Measurements from ENCODE around the gene NOSIP. TPM values are rescaled to one million over a fixed set of nuclear protein-coding genes. Genes with fewer than 3 reads are reported as not detected.

The NOSIP gene
- total RNA-seq, 2 experiments from 2014 or later: 202 to 203 TPM

- POLR2A ChIA-PET: interaction anchor here (1.7 kb wide), 1 partner anchor 44 kb away, joined by 4 read pairs; the partner anchor contains the start of gene SCAF1
- H3K27ac Mint-ChIP-seq: no peak overlapping the region
- intact Hi-C loops (cut with DNase I, micrococcal nuclease): no loop called here
These were observed 17.3 kb upstream of the NOSIP start for GRCh38 chr19:49597703-49597974.

GRCh38 chr19:49596954-49597702, 16.8 kb upstream of the NOSIP start:
- Histone ChIP-seq H3K4me3 (ENCODE audit: low read length) (no peak overlapping the region), H3K27me3 (ENCODE audit: control insufficient read depth in 1 of 2, insufficient read depth in 2 of 2, low read length in 2 of 2) (no peaks in the 10 kb centered on the region), H3K36me3 (ENCODE audit: insufficient read depth, low read length) (peaks cover 69% of the 10 kb centered on the region), H3K4me1 (ENCODE audit: insufficient read depth, low read length) (peaks cover 29% of the 10 kb centered on the region), H3K9me3 (ENCODE audit: control insufficient read depth in 1 of 2, insufficient read depth in 1 of 2, low read length in 2 of 2) (no peaks in the 10 kb centered on the region), H3K27ac (ENCODE audit: low read depth in 1 of 2, low read length in 2 of 2) (no peak overlapping the region)
- H3K4me1 Mint-ChIP-seq (ENCODE audit: low read depth): peaks cover 33% of the 10 kb centered on the region
- no peak overlapping the region for H3K4me3 Mint-ChIP-seq
- peaks cover 62% of the 10 kb centered on the region for H3K36me3 Mint-ChIP-seq (ENCODE audit: low read depth)
- no peak for TF ChIP-seq CTCF (IDR thresholded peaks at IDR 0.05)
- no peak for DNase-seq
- no peak overlapping the region for H3K27ac Mint-ChIP-seq
- CTCF ChIA-PET: interaction anchor here (0.6 kb wide), 1 partner anchor 199 kb away, joined by 4 read pairs; no protein-coding TSS in a partner anchor
- POLR2A ChIA-PET: interaction anchor here (1.7 to 1.8 kb wide), 2 partner anchors 43 to 45 kb away, joined by 4 to 6 read pairs; partner anchors contain the start of genes RRAS and SCAF1
- no peaks in the 10 kb centered on the region for H3K9me3 Mint-ChIP-seq
- no peaks in the 10 kb centered on the region for H3K27me3 Mint-ChIP-seq
- no peak for ATAC-seq (ENCODE audit: poor library complexity)
- intact Hi-C loops (cut with DNase I, micrococcal nuclease): no loop called here

More at GRCh38 chr19:49597703-49597974, 17.3 kb upstream of the NOSIP start:
- Histone ChIP-seq H3K27me3 (ENCODE audit: control insufficient read depth in 1 of 2, insufficient read depth in 2 of 2, low read length in 2 of 2) (no peaks in the 10 kb centered on the region), H3K36me3 (ENCODE audit: insufficient read depth, low read length) (peaks cover 73% of the 10 kb centered on the region), H3K4me3 (ENCODE audit: low read length) (no peak overlapping the region), H3K9me3 (ENCODE audit: control insufficient read depth in 1 of 2, insufficient read depth in 1 of 2, low read length in 2 of 2) (no peaks in the 10 kb centered on the region), H3K4me1 (ENCODE audit: insufficient read depth, low read length) (peaks cover 26% of the 10 kb centered on the region), H3K27ac (ENCODE audit: low read depth in 1 of 2, low read length in 2 of 2) (no peak overlapping the region)
- ATAC-seq (ENCODE audit: poor library complexity): no peak
- no peak for DNase-seq
- Mint-ChIP-seq H3K9me3 (no peaks in the 10 kb centered on the region), H3K36me3 (ENCODE audit: low read depth) (peaks cover 62% of the 10 kb centered on the region), H3K27me3 (no peaks in the 10 kb centered on the region), H3K4me1 (ENCODE audit: low read depth) (peaks cover 30% of the 10 kb centered on the region), H3K4me3 (no peak overlapping the region)
- TF ChIP-seq CTCF (IDR thresholded peaks at IDR 0.05): no peak
- CTCF ChIA-PET: no interaction called here

- ChIA-PET CTCF (no interaction called here), POLR2A (interaction anchor here (1.0 to 1.8 kb wide), 3 partner anchors 44 to 101 kb away, joined by 3 to 6 read pairs (median 4); partner anchors contain the start of genes RRAS and SCAF1)
- Mint-ChIP-seq H3K4me3 (no peak overlapping the region), H3K9me3 (no peaks in the 10 kb centered on the region), H3K27me3 (no peaks in the 10 kb centered on the region), H3K4me1 (ENCODE audit: low read depth) (peaks cover 30% of the 10 kb centered on the region), H3K36me3 (ENCODE audit: low read depth) (peaks cover 61% of the 10 kb centered on the region), H3K27ac (no peak overlapping the region)
- Histone ChIP-seq H3K9me3 (ENCODE audit: control insufficient read depth in 1 of 2, insufficient read depth in 1 of 2, low read length in 2 of 2) (no peaks in the 10 kb centered on the region), H3K27ac (ENCODE audit: low read depth in 1 of 2, low read length in 2 of 2) (no peak overlapping the region), H3K4me1 (ENCODE audit: insufficient read depth, low read length) (peaks cover 27% of the 10 kb centered on the region), H3K36me3 (ENCODE audit: insufficient read depth, low read length) (peaks cover 65% of the 10 kb centered on the region), H3K27me3 (ENCODE audit: control insufficient read depth in 1 of 2, insufficient read depth in 2 of 2, low read length in 2 of 2) (no peaks in the 10 kb centered on the region), H3K4me3 (ENCODE audit: low read length) (no peak overlapping the region)
- no peak for TF ChIP-seq CTCF (IDR thresholded peaks at IDR 0.05)
- intact Hi-C loops (cut with DNase I, micrococcal nuclease): no loop called here
- DNase-seq: no peak
- no peak for ATAC-seq (ENCODE audit: poor library complexity)
These were observed 16.1 kb upstream of the NOSIP start for GRCh38 chr19:49596407-49596806.

All from CD4-positive, alpha-beta T cell (primary cell).